Endodermal cell (in vitro differentiated cells): Measurements from ENCODE around the gene ZFAND3. TPM values are rescaled to one million over a fixed set of nuclear protein-coding genes. Genes with fewer than 3 reads are reported as not detected.

Experiments
- DNase-seq: peaks from one replicate; pipeline ENCODE4 v3.0.0-alpha.2; 2017
- H3K27ac ChIP-seq: 2 replicates; pipeline ENCODE4 v1.5.1; 2013; ENCODE audit warnings: mild to moderate bottlenecking, low read depth, low read length, moderate library complexity
- H3K27me3 ChIP-seq: 2 replicates; pipeline ENCODE4 v1.6.1; 2013; ENCODE audit warnings: mild to moderate bottlenecking, low read length, moderate library complexity; ENCODE audit not compliant: insufficient read depth, control insufficient read depth, poor library complexity, severe bottlenecking
- H3K36me3 ChIP-seq: 2 replicates; pipeline ENCODE4 v1.7.0; 2013; ENCODE audit warnings: mild to moderate bottlenecking, low read length, moderate library complexity; ENCODE audit not compliant: control insufficient read depth, insufficient read depth
- H3K4me1 ChIP-seq: one replicate; pipeline ENCODE4 v1.7.0; 2013; ENCODE audit warnings: low read length; ENCODE audit not compliant: control insufficient read depth, insufficient read depth
- H3K4me3 ChIP-seq: 2 replicates; pipeline ENCODE4 v1.5.1; 2013; ENCODE audit warnings: mild to moderate bottlenecking, low read length, moderate library complexity
- H3K9ac ChIP-seq: 2 replicates; pipeline ENCODE4 v1.6.1; 2013; ENCODE audit warnings: mild to moderate bottlenecking, low read length, moderate library complexity; ENCODE audit not compliant: poor library complexity, severe bottlenecking; ENCODE audit errors: extremely low read depth
- H3K9me3 ChIP-seq: 2 replicates; pipeline ENCODE4 v1.6.1; 2013; ENCODE audit warnings: mild to moderate bottlenecking, low read length, moderate library complexity; ENCODE audit not compliant: control insufficient read depth
- H3K27ac Mint-ChIP-seq: 2 replicates; pipeline ENCODE4 v1.8.0; 2020; ENCODE audit warnings: mixed read lengths
- H3K27me3 Mint-ChIP-seq: 2 replicates; pipeline ENCODE4 v1.8.0; 2021; ENCODE audit warnings: mild to moderate bottlenecking, mixed read lengths; ENCODE audit not compliant: insufficient read depth
- H3K36me3 Mint-ChIP-seq: 2 replicates; pipeline ENCODE4 v1.8.0; 2020; ENCODE audit warnings: low read depth, mixed read lengths
- H3K4me1 Mint-ChIP-seq: 2 replicates; pipeline ENCODE4 v1.8.0; 2020; ENCODE audit warnings: mixed read lengths
- H3K4me3 Mint-ChIP-seq: 2 replicates; pipeline ENCODE4 v1.8.0; 2020; ENCODE audit warnings: mild to moderate bottlenecking, moderate library complexity, mixed read lengths
- H3K9me3 Mint-ChIP-seq: 2 replicates; pipeline ENCODE4 v1.8.0; 2020; ENCODE audit warnings: mild to moderate bottlenecking, mixed read lengths
- WGBS, 2 experiments: methylation state at CpG; one replicate each; pipeline versions ENCODE4 v1.1.5 to v1.1.7; 2013; ENCODE audit warnings: missing lambda C conversion rate in 2 of 2, mixed read lengths in 1 of 2; ENCODE audit not compliant: insufficient coverage in 1 of 2, insufficient read length in 1 of 2; 5-methylcytosine and 5-hydroxymethylcytosine counted together
- total RNA-seq, 2 donors: library from RNA; stranded (reverse); fragmentation: NEBNext Ultra II Directional in 1 of 2; extraction: Animal tissue kit (Norgen Biotek cat#: 25700) in 1 of 2; gene quantifications; 2 replicates in 1 of 2; 3 replicates in 1 of 2; pipeline ENCODE4 v1.2.1, GENCODE V29; 2021
- TF ChIP-seq, protein P1 (sequence below): fragments of 200-600 bp; sonication (generic); conservative IDR thresholded peaks from 2 replicates; pipeline ENCODE4 v1.5.0; 2021; ENCODE audit warnings: antibody characterized with exemption, mild to moderate bottlenecking

Gene ZFAND3
- total RNA-seq, 2 donors from 2014 or later: 67.1 to 86.2 TPM

GRCh38 chr6:37952027-37952426 is 132.5 kb downstream of the ZFAND3 start:
- no peaks in the 10 kb centered on the region for H3K4me1 ChIP-seq
- no peak overlapping the region for H3K4me3 ChIP-seq
- no peaks in the 10 kb centered on the region for H3K36me3 ChIP-seq
- no peak overlapping the region for H3K9ac ChIP-seq
- Mint-ChIP-seq H3K9me3 (peaks cover 5% of the 10 kb centered on the region), H3K27me3 (no peaks in the 10 kb centered on the region), H3K4me1 (no peaks in the 10 kb centered on the region), H3K36me3 (peaks cover 11% of the 10 kb centered on the region), H3K4me3 (no peak overlapping the region), H3K27ac (no peak overlapping the region)
- peaks cover 6% of the 10 kb centered on the region for H3K9me3 ChIP-seq
- H3K27me3 ChIP-seq: no peaks in the 10 kb centered on the region
- no peak overlapping the region for H3K27ac ChIP-seq
- WGBS, 2 experiments: 88% methylated on average over 2 of the region's 2 CpGs; no CpG with 5 or more reads in 1 of the 2 experiments
- DNase-seq: no peak
- TF ChIP-seq, protein P1, sequence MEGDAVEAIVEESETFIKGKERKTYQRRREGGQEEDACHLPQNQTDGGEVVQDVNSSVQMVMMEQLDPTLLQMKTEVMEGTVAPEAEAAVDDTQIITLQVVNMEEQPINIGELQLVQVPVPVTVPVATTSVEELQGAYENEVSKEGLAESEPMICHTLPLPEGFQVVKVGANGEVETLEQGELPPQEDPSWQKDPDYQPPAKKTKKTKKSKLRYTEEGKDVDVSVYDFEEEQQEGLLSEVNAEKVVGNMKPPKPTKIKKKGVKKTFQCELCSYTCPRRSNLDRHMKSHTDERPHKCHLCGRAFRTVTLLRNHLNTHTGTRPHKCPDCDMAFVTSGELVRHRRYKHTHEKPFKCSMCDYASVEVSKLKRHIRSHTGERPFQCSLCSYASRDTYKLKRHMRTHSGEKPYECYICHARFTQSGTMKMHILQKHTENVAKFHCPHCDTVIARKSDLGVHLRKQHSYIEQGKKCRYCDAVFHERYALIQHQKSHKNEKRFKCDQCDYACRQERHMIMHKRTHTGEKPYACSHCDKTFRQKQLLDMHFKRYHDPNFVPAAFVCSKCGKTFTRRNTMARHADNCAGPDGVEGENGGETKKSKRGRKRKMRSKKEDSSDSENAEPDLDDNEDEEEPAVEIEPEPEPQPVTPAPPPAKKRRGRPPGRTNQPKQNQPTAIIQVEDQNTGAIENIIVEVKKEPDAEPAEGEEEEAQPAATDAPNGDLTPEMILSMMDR: no peak

DNA sequence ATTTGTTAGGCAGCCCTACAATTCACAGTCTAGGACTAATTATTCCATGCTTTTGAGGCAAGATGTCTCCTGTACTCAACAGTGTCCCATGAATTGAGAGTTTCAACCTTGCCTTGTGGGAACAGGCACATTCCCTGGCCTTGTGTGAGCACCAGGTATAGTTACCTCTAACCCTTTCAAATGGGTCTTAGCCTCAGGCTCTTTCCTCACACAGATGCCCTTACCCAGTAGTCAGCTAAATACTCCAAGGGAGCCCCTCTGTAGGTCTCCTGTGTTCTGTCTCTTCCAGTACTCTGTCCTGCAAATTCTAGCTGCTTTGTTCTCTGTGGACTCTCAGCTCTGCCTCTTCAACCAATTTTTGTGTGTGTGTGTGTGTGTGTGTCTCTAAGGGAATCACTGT is 135.3 kb downstream of the ZFAND3 start:
- H3K27me3 ChIP-seq: no peaks in the 10 kb centered on the region
- no peaks in the 10 kb centered on the region for H3K36me3 ChIP-seq
- H3K36me3 Mint-ChIP-seq: no peaks in the 10 kb centered on the region
- no peak overlapping the region for H3K27ac ChIP-seq
- no peak overlapping the region for H3K27ac Mint-ChIP-seq
- no peak for DNase-seq
- no peaks in the 10 kb centered on the region for H3K27me3 Mint-ChIP-seq
- H3K9ac ChIP-seq: no peak overlapping the region
- peaks cover 3% of the 10 kb centered on the region for H3K4me1 ChIP-seq
- H3K4me3 Mint-ChIP-seq: no peak overlapping the region
- no peak overlapping the region for H3K4me3 ChIP-seq
- TF ChIP-seq, protein P1: no peak
- H3K4me1 Mint-ChIP-seq: peaks cover 14% of the 10 kb centered on the region
- H3K9me3 Mint-ChIP-seq: no peaks in the 10 kb centered on the region
- no peaks in the 10 kb centered on the region for H3K9me3 ChIP-seq

DNA sequence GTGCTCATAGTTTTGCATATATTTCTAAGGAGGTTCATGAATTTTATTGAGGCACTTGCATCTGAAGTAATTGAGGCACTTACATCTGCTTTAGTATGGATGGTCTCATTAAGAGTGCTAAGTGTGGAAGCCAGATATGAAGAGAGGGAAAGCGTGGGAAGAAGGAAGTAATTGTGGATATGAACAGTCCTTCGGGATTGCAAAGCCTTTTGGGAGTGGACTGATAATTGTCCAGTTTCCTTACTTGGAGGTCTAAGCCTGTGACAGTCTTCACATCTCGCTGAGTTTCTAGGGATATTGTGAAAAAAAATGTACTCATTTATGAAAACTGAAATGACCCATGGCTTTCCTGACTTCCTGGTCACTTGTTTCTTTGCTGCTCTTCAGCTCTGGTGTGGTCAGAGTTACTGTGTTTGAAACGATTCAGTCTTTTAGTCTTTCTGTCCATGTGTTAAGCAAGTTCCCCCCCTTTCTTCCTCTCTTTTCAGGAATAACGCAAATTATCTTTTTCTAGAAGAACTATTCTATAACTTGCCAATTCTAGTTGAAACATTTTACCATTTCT is 137.3 kb downstream of the ZFAND3 start:
- H3K9ac ChIP-seq: no peak overlapping the region
- peaks cover under 1% of the 10 kb centered on the region for H3K9me3 Mint-ChIP-seq
- H3K36me3 ChIP-seq: no peaks in the 10 kb centered on the region
- no peaks in the 10 kb centered on the region for H3K27me3 Mint-ChIP-seq
- TF ChIP-seq, protein P1: no peak
- H3K9me3 ChIP-seq: no peaks in the 10 kb centered on the region
- H3K4me3 ChIP-seq: no peak overlapping the region
- 83 to 92% methylated on average over 5 of the region's 5 CpGs for WGBS, 2 experiments
- H3K27ac Mint-ChIP-seq: no peak overlapping the region
- H3K4me3 Mint-ChIP-seq: no peak overlapping the region
- H3K27ac ChIP-seq: no peak overlapping the region
- peaks cover 2% of the 10 kb centered on the region for H3K36me3 Mint-ChIP-seq
- H3K4me1 Mint-ChIP-seq: peaks cover 15% of the 10 kb centered on the region
- no peaks in the 10 kb centered on the region for H3K27me3 ChIP-seq
- H3K4me1 ChIP-seq: peaks cover 3% of the 10 kb centered on the region
- no peak for DNase-seq
